ENCODE results near the gene CD300LG. TPM values are rescaled to one million over a fixed set of nuclear protein-coding genes. Genes with fewer than 3 reads are reported as not detected.

CD300LG gene
- total and polyA plus RNA-seq, 2 donors: 0.58 to 3.4 TPM

DNA sequence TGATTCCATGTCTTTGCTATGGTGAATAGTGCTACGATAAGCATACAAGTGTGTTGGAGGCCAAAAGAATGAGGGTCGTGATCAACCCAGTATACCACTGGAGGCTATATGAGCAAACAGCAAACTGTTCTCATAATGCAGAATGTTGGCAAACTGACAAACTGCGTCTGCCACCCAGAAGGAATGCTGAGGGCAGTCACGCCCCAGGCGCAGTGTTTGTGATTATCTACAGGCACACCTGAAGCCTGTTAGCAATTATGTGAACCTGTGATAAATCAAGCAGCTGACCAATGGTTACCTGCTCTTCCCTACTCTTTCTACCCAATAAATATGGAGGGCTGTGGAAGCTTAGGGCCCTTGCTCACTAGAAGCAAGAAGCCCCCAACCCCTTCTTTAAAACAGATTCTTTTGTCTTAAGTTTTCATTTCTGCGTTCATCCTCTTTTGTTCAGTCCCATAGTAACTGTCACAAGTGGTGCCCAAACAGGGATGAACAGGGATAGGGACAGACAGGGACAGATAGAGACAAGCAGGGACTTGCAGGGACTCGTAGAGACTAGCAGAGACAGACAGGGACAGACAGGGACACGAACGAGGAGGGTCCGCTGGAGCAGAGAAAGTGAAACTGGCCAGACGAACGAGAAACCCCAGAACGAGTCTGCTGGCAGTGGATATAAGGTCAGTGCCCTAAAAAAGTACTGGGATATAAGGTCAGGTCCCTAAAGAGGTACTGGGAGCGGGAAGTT lies 25.1 kb downstream of the CD300LG start:
- WGBS: 63% methylated on average over 14 of the region's 14 CpGs
- no peak for DNase-seq (ENCODE audit: extremely low spot score)
- Histone ChIP-seq H3K4me1 (ENCODE audit: insufficient read depth) (no peaks in the 10 kb centered on the region), H3K27ac (ENCODE audit: low read depth) (no peak overlapping the region), H3K4me3 (ENCODE audit: low read depth, low read length) (no peak overlapping the region), H3K36me3 (ENCODE audit: insufficient read depth) (no peaks in the 10 kb centered on the region)

DNA sequence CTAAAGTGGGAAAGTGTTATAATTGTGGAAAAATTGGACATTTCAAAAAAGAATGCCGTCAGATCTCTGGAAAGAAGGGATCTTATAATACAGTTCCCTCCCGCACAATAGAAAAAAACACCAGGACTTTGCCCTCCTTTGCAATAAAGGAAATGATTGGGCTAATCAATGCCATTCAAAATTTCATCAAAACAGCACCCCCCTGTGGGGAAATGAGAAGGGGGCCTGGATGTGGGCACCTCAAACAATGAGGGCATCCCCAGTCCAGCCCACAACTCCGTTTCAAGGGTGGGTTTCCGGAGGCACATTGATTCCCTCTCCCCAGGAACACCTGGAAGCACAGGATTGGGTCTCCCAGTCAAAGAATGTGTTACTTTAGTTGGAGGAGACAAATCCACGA lies 26.1 kb downstream of the CD300LG start:
- Histone ChIP-seq H3K4me3 (ENCODE audit: low read depth, low read length) (no peak overlapping the region), H3K4me1 (ENCODE audit: insufficient read depth) (no peaks in the 10 kb centered on the region), H3K27ac (ENCODE audit: low read depth) (no peak overlapping the region), H3K36me3 (ENCODE audit: insufficient read depth) (no peaks in the 10 kb centered on the region)
- 62% methylated on average over 5 of the region's 5 CpGs for WGBS
- DNase-seq (ENCODE audit: extremely low spot score): no peak

DNA sequence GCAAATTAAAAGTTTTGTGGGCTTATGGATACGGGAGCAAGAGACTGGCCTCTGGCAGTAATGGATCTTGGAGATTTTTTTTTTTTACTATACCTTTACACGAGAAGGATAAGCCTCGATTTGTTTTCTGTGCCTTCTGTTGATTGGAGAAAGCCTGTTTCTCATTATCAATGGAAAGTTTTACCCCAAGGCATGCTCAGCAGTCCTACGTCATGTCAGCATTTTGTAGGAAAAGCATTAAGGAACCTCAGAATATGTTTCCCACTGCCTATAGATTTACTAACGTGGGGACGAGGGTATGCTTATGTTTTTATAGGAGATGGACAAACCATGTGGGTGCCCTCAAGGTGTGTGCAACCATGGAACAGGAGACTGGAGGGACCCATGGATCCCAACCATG lies 26.8 kb downstream of the CD300LG start:
- 65% methylated on average over 6 of the region's 6 CpGs for WGBS
- Histone ChIP-seq H3K27ac (ENCODE audit: low read depth) (no peak overlapping the region), H3K36me3 (ENCODE audit: insufficient read depth) (no peaks in the 10 kb centered on the region), H3K4me3 (ENCODE audit: low read depth, low read length) (no peak overlapping the region), H3K4me1 (ENCODE audit: insufficient read depth) (no peaks in the 10 kb centered on the region)
- DNase-seq (ENCODE audit: extremely low spot score): no peak

DNA sequence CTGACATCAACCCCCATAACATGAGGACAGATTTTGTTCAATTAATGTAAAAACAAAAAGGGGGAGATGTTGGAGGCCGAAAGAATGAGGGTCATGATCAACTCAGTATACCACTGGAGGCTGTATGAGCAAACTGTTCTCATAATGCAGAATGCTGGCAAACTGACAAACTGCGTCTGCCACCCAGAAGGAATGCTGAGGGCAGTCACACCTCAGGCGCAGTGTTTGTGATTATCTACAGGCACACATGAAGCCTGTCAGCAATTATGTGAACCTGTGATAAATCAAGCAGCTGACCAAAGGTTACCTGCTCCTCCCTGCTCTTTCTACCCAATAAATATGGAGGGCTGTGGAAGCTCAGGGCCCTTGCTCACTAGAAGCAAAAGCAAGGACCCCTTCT lies 27.3 kb downstream of the CD300LG start:
- no peak for DNase-seq (ENCODE audit: extremely low spot score)
- no peak overlapping the region for H3K27ac ChIP-seq (ENCODE audit: low read depth)
- no peaks in the 10 kb centered on the region for H3K36me3 ChIP-seq (ENCODE audit: insufficient read depth)
- H3K4me1 ChIP-seq (ENCODE audit: insufficient read depth): no peaks in the 10 kb centered on the region
- WGBS: 77% methylated on average over 3 of the region's 3 CpGs
- H3K4me3 ChIP-seq (ENCODE audit: low read depth, low read length): no peak overlapping the region

DNA sequence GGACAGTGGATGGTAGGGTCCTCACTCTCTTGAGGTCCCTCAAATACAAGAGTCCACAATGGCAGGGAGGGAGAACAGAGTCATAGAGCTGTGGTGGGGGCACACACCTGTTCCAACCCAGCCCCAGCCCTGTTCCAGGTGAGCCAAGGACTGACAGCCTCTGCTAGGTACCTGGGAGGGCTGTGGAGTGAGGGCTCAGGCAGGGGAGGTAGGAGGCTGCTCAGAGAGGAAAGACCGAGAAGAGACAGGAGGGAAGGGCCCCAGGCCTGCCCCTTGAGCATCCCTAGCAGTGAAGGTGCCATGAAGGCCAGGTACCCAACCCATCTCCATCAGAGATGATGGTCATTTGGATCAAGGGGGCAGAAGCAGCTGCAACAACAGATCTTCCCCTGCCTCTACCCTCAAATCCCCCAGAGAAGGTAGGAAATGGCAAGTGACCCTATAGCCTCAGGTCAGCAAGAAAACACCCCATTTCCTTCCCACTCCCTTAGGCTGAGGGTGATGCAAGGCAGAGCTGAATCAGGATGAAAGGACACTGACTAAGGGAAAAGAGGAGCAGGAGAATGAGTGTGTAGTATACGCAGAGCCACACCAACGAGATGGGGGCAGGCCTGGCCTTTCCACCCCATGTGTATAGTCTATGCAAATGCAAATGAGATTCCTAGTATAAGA lies 28.6 kb downstream of the CD300LG start:
- DNase-seq (ENCODE audit: extremely low spot score): no peak
- H3K4me1 ChIP-seq (ENCODE audit: insufficient read depth): no peaks in the 10 kb centered on the region
- no peak overlapping the region for H3K4me3 ChIP-seq (ENCODE audit: low read depth, low read length)
- no peak overlapping the region for H3K27ac ChIP-seq (ENCODE audit: low read depth)
- WGBS: 88% methylated on average over 3 of the region's 3 CpGs
- no peaks in the 10 kb centered on the region for H3K36me3 ChIP-seq (ENCODE audit: insufficient read depth)

DNA sequence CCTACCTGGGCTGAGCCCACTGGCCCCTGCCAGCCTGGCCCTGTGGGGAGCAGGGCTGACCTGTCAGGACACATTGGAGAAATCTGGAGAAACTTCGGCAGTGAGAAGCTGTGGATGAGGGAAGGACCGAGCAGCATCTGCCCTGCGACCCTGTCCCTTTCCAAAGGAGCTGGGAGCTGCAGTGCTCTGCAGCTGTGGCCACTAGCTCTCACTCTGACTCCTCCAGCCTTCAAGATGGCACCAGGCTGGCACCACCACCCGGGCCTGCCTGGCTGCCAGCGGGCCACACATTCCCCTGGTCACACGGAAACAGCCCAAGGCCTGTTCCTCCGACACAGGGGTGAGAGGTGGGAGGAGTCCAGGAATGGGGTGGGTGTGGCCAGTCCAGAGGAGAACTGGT lies 30.1 kb downstream of the CD300LG start:
- Histone ChIP-seq H3K27ac (ENCODE audit: low read depth) (no peak overlapping the region), H3K4me3 (ENCODE audit: low read depth, low read length) (no peak overlapping the region), H3K4me1 (ENCODE audit: insufficient read depth) (no peaks in the 10 kb centered on the region), H3K36me3 (ENCODE audit: insufficient read depth) (no peaks in the 10 kb centered on the region)
- DNase-seq (ENCODE audit: extremely low spot score): no peak
- WGBS: 84% methylated on average over 7 of the region's 7 CpGs

DNA sequence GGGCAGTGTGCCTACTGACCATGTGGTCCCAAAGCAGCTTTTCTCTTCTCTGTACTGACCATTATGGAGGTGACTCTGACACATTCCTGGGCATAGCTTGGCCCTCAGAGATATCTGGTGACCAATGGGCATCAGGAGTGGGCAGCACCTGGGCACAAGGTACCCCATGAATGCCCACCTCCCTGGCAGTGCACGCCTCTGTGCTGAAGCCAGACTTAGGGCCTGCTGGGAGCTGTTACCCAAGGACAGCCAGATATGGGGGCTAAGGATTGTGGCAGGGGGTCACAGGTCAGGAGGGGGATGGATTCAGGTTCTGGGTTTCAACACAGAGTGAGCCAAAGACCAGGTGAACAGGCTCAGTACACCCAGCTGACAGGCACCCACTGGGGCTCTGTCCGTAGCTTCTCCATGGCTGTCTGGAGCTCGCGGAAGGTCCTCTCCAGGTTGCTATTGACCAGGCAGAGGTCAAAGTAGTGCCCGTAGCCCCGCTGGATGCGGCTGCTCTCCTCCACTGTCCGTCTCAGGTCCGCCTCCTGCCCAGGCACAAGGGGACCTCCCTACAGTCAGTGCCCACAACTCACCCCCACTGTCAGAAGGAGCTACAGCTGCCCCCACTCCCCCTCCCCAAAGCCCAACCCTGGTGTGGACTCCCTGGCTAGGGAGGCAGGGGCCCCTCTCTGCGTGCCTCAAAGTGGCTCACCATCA lies 30.6 kb downstream of the CD300LG start:
- Histone ChIP-seq H3K27ac (ENCODE audit: low read depth) (no peak overlapping the region), H3K36me3 (ENCODE audit: insufficient read depth) (no peaks in the 10 kb centered on the region), H3K4me3 (ENCODE audit: low read depth, low read length) (no peak overlapping the region), H3K4me1 (ENCODE audit: insufficient read depth) (no peaks in the 10 kb centered on the region)
- DNase-seq (ENCODE audit: extremely low spot score): no peak
- 97% methylated on average over 10 of the region's 10 CpGs for WGBS

DNA sequence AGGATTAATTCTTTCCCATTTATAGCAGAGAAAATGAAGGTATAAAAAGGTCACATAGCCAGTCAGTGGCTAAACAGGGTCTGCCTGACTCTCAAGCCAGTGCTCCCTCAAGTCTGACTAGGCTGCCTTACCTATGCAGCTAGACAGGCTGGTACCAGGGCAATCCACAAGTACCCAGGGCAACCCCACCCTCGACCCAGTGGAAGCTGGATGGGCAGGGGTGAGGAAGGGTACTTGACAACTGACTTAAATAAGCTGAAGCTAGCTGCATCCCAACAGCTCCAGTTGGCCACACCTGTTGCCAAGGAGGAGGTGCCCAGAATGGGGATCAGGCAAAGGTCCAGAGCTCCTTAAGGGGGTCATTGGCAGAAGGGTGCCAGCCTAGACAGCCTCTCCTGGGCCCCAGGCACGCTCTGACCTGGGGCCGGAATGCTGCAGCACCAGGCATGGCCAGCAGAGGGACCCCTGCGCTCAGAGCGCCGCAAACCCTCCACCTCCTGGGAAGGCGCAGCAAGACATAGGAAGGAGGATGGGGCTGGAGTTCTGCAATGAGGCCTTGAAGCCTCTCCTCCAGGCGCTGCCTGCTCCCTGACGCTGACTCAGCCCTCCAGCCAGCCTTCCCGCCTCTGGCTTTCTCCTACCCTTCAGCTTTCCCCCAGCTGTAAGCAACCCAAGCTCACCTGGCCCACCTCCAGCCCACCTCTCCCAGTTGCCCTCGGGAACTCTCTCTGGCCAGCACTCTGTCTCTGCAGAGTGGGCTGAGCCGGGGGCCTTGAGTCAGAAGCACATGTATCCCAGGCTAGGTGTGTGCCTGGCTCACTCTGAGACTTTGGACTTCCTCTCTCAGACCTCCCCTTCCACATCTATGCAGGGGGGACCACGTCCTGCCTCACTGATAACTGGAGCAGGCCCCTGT lies 31.5 kb downstream of the CD300LG start:
- 20% methylated on average over 13 of the region's 13 CpGs for WGBS
- Histone ChIP-seq H3K4me3 (ENCODE audit: low read depth, low read length) (no peak overlapping the region), H3K4me1 (ENCODE audit: insufficient read depth) (no peaks in the 10 kb centered on the region), H3K27ac (ENCODE audit: low read depth) (no peak overlapping the region), H3K36me3 (ENCODE audit: insufficient read depth) (no peaks in the 10 kb centered on the region)
- DNase-seq (ENCODE audit: extremely low spot score): peak; percentile 26

DNA sequence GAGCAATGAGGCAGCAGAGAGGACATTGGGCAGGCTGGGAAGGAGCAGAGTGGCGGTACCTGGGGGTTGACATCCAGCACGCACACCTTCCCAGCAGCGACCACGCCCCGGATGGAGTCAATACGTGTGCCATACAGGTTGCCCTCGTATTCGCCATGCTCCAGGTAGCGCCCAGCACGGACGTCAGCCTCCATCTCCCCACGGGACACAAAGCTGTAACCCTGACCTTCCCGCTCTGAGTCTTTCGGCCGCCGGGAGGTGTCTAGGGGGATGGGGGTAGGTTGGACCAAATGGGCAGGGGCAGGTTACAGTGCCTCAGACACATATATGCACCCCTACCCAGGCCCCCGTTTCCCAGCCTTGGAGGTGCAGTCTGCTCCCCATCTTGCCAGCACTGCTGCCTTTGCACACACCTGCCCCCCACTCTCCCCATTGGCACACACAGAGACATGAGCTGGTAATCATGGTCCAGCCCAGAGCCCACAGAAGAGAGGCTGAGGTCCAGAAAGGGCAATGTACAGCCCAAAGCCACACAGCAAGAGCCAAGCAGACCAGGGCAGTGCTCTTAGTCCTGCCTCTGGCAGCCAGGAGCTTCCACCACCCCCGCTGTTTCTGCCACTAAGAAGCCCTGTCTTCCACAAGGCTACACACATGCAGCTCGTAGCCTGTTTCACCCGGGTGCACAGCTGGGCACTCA lies 32.9 kb downstream of the CD300LG start:
- Histone ChIP-seq H3K27ac (ENCODE audit: low read depth) (no peak overlapping the region), H3K36me3 (ENCODE audit: insufficient read depth) (no peaks in the 10 kb centered on the region), H3K4me3 (ENCODE audit: low read depth, low read length) (no peak overlapping the region), H3K4me1 (ENCODE audit: insufficient read depth) (no peaks in the 10 kb centered on the region)
- WGBS: 89% methylated on average over 20 of the region's 20 CpGs
- DNase-seq (ENCODE audit: extremely low spot score): no peak

DNA sequence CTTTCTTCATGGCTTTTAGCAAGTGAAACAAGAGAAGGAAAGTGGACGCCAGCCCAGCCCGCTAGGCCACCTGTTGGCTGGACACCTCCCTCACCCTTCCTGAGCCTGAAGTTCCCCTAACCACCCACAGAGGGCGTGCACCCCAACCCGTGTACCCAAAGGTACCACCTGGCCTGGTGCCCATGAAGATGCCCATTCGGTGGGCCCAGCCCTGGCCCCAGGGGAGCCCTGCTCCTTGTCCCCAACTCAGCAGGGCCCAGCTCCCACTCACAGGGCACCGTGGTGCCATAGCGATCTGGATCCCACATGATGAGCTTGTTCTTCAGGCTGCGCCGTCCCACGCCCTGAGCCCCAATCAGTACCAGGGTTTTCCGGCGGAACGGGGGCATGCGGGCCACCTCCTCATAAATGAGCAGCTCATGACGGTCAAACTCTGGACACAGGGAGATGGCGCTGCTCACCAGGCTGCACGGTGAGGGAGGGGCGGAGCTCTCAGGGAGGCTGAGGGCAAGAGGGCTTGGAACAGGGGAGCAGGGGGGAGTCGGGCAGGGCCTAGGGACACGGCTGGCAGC lies 33.5 kb downstream of the CD300LG start:
- no peak for DNase-seq (ENCODE audit: extremely low spot score)
- H3K36me3 ChIP-seq (ENCODE audit: insufficient read depth): no peaks in the 10 kb centered on the region
- 81% methylated on average over 20 of the region's 20 CpGs for WGBS
- no peak overlapping the region for H3K27ac ChIP-seq (ENCODE audit: low read depth)
- H3K4me1 ChIP-seq (ENCODE audit: insufficient read depth): no peaks in the 10 kb centered on the region
- no peak overlapping the region for H3K4me3 ChIP-seq (ENCODE audit: low read depth, low read length)

DNA sequence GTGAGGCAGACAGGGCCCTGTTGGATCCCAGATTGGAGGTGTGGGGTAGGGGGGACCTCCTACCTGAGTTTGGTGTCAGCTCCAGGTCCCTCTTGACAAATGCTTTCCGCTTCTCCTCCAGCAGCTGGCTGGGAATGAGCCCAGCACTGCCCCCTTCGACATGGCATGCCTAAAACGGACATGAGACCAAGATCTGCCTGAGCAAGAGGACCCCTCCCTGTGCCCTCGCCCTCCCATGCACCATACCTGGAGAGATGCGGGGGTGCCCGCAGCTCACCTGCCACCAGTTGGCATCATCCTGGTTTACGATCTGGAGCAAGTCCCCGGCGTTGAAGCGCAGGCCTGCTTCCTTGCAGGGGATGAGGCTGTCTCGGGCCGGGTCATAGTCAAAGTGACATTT lies 34.2 kb downstream of the CD300LG start:
- H3K27ac ChIP-seq (ENCODE audit: low read depth): no peak overlapping the region
- H3K4me1 ChIP-seq (ENCODE audit: insufficient read depth): no peaks in the 10 kb centered on the region
- no peaks in the 10 kb centered on the region for H3K36me3 ChIP-seq (ENCODE audit: insufficient read depth)
- no peak overlapping the region for H3K4me3 ChIP-seq (ENCODE audit: low read depth, low read length)
- 95% methylated on average over 12 of the region's 12 CpGs for WGBS
- no peak for DNase-seq (ENCODE audit: extremely low spot score)

DNA sequence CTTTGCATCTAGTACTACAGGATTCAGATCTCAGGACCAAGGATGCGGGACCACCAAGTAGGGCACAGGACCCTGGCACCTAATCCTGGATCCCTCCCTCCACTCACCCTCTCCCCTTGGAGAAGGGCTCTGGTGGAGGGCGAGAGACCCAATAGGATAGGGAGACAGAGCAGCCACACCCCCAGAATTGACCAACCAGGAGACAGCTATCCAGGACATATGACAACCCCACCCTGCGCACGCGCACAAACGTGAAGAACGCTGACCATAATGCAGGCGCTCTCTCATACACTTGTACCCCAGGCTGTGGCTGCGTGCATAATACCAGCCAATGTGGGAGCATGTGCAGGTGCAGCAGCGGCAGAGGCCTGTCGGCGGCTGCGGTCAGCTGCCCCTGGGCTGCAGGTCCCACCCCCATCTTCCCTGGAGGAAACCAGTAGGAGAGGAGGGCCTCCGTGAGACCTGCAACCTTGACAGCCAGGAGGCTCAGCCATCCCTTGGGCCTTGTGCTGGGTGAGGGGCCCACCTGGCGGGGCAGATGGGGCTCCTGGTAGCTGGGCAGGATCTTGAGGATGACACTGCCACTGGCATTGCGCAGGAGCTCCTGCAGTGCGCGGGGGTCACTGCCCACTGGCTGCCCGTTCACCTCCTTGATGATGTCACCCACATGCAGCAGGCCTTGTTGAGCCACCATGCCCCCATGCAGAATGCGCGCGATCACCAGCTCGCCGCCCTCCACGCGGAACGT lies 35.0 kb downstream of the CD300LG start:
- no peak for DNase-seq (ENCODE audit: extremely low spot score)
- H3K4me3 ChIP-seq (ENCODE audit: low read depth, low read length): no peak overlapping the region
- WGBS: 92% methylated on average over 27 of the region's 27 CpGs
- no peaks in the 10 kb centered on the region for H3K36me3 ChIP-seq (ENCODE audit: insufficient read depth)
- no peaks in the 10 kb centered on the region for H3K4me1 ChIP-seq (ENCODE audit: insufficient read depth)
- no peak overlapping the region for H3K27ac ChIP-seq (ENCODE audit: low read depth)
